Left ventricle myocardium inferior (tissue), 1 donor: ENCODE measurements around the gene VAPB. TPM values are rescaled to one million over a fixed set of nuclear protein-coding genes. Genes with fewer than 3 reads are reported as not detected.
"Not testable (repeated sequence)": the region's sequence is repeated elsewhere in the genome, so short reads cannot be mapped to it uniquely, and the experiment has no call there.

Source experiments
- DNase-seq: peaks from one replicate; pipeline ENCODE4 v3.0.0-alpha.2; 2020
- H3K27ac ChIP-seq: fragments of 200-600 bp; replicated peaks from 2 replicates; pipeline ENCODE4 v1.8.0; 2021
- H3K27me3 ChIP-seq: fragments of 200-600 bp; 2 replicates; pipeline ENCODE4 v1.8.0; 2021; ENCODE audit warnings: low read depth
- H3K36me3 ChIP-seq: fragments of 200-600 bp; 2 replicates; pipeline ENCODE4 v1.8.0; 2021
- H3K4me1 ChIP-seq: fragments of 200-600 bp; 2 replicates; pipeline ENCODE4 v1.8.0; 2021
- H3K4me3 ChIP-seq: fragments of 200-600 bp; 2 replicates; pipeline ENCODE4 v1.8.0; 2021; ENCODE audit warnings: mild to moderate bottlenecking, moderate library complexity
- H3K9me3 ChIP-seq: fragments of 200-600 bp; replicated peaks from 2 replicates; pipeline ENCODE4 v1.8.0; 2021
- intact Hi-C: fragments of 100-400 bp; cut with micrococcal nuclease; formaldehyde crosslinking; loops from one replicate; pipeline ENCODE4 v1.11.0; 2022
- total RNA-seq: library from RNA; stranded (reverse); fragmentation: NEBNext Ultra II Directional; extraction: Animal tissue kit (Norgen Biotek cat#: 25700); gene quantifications from one replicate; pipeline ENCODE4 v1.2.1, GENCODE V29; 2021
- TF ChIP-seq, protein P1 (sequence below): fragments of 200-600 bp; IDR thresholded peaks from 2 replicates; pipeline ENCODE4 v1.8.0; 2021; ENCODE audit warnings: antibody characterized with exemption, mild to moderate bottlenecking, borderline replicate concordance
- donor health status: DM: no; HTN: yes; CAD: no; lungs with severe emphysema.

VAPB gene
- total RNA-seq, 1 donor from 2014 or later, result 72.6 TPM

DNA sequence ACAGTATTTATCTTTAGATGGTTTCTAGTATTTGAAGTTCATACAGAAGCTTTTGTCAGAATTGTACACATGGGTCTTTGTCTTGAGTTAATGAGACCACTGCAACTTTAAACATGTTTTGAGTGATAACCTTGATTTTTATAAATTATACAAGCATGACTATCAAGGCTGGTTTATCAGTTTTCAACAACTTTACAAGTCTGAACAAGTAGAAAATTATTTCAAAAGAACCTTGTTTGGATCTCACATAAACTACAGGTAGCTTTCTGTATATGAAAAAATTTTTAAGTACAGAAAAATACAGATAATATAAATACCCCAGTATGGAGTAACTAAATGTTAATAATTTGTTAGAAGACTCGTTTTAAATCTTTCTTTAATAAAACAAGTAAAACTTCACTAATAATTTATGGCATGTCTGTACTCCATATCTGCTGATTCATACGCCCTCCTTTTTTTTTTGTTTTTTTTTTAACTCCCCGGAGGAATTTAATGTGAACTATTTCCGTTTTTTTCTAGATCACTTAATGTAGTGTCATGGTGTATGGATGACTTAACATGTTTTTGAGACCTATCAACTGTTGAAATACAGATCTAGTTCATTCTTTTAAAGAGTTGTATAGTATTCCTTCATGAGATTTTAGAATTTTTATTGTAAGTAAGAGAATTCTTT is 18.3 kb downstream of the VAPB start:
- TF ChIP-seq, protein P1, sequence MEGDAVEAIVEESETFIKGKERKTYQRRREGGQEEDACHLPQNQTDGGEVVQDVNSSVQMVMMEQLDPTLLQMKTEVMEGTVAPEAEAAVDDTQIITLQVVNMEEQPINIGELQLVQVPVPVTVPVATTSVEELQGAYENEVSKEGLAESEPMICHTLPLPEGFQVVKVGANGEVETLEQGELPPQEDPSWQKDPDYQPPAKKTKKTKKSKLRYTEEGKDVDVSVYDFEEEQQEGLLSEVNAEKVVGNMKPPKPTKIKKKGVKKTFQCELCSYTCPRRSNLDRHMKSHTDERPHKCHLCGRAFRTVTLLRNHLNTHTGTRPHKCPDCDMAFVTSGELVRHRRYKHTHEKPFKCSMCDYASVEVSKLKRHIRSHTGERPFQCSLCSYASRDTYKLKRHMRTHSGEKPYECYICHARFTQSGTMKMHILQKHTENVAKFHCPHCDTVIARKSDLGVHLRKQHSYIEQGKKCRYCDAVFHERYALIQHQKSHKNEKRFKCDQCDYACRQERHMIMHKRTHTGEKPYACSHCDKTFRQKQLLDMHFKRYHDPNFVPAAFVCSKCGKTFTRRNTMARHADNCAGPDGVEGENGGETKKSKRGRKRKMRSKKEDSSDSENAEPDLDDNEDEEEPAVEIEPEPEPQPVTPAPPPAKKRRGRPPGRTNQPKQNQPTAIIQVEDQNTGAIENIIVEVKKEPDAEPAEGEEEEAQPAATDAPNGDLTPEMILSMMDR, result no peak
- H3K4me1 ChIP-seq, result peaks cover 81% of the 10 kb centered on the region
- intact Hi-C loops, result no loop called here

DNA sequence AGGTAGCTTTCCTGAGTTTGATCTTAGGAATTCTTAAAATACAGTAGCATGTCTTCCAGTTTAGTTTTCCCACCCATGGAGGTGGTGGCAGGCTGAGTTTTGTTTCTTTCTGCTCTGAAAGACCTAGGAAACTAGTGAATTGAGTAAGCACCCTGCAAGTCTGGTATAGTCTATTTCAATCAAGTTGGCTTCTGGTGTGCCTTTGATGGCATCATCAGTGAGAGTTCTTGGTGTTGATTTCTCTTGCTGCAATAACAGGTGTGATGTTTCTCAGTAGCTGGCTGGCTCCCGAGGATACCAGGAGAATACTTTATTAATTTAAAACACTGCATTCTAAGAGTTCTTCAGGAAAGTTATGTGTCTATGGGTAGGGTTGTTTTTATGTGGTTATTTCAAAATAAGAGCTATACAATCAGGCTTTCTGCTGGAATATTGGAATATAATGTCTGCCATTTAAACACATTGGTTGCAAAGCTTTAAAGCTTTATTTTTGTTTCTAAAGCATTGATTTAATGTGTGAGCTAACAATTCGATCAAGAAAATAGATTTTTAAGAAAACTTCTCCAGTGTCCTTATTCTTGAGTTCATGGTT is 19.0 kb downstream of the VAPB start:
- intact Hi-C loops, result no loop called here
- no peak for DNase-seq
- Histone ChIP-seq H3K27me3 (no peaks in the 10 kb centered on the region), H3K36me3 (no peaks in the 10 kb centered on the region), H3K27ac (peak overlapping the region; percentile 60), H3K9me3 (no peaks in the 10 kb centered on the region), H3K4me3 (no peak overlapping the region), H3K4me1 (peaks cover 79% of the 10 kb centered on the region)
- TF ChIP-seq, protein P1, result no peak

More for the DNA sequence above, 18.3 kb downstream of the VAPB start:
- H3K4me3 ChIP-seq, result no peak overlapping the region
- no peaks in the 10 kb centered on the region for H3K9me3 ChIP-seq
- peak overlapping the region; percentile 60 for H3K27ac ChIP-seq
- no peaks in the 10 kb centered on the region for H3K27me3 ChIP-seq
- H3K36me3 ChIP-seq, result no peaks in the 10 kb centered on the region
- DNase-seq, result no peak

DNA sequence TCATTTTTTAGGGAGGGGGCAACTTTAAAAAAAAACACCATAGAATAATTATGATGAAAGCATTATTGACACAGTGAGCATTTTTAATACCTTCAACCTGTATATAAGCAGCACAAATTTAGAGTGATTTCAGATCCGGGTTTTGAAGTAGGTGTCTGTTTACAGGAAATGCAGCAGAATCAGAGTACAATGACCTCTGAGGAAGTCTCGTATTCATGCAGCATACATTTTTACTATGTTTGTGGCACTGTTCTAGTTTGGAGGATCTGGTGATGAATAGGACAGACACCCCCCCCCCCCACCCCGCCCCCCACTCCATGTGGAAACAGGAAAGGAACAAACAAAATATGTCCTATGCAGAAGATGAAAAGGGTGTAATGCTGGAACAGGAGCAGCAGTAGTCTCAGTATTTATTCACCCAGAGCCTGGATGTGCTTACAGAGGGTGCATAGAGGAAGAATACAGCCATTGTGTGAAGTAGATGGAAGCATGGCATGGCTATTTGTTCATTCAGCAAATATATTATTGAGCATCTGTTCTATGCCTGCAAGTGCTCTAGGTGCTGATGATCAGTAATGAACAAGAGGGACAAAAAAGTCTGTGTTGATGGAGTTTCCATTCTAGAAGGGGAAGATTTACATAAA is 19.7 kb downstream of the VAPB start:
- no peaks in the 10 kb centered on the region for H3K36me3 ChIP-seq
- TF ChIP-seq, protein P1, result no peak
- DNase-seq, result no peak
- intact Hi-C loops, result no loop called here
- no peaks in the 10 kb centered on the region for H3K27me3 ChIP-seq
- H3K9me3 ChIP-seq, result no peaks in the 10 kb centered on the region
- no peak overlapping the region for H3K4me3 ChIP-seq
- H3K4me1 ChIP-seq, result peaks cover 72% of the 10 kb centered on the region
- peak overlapping the region; percentile 60 for H3K27ac ChIP-seq

DNA sequence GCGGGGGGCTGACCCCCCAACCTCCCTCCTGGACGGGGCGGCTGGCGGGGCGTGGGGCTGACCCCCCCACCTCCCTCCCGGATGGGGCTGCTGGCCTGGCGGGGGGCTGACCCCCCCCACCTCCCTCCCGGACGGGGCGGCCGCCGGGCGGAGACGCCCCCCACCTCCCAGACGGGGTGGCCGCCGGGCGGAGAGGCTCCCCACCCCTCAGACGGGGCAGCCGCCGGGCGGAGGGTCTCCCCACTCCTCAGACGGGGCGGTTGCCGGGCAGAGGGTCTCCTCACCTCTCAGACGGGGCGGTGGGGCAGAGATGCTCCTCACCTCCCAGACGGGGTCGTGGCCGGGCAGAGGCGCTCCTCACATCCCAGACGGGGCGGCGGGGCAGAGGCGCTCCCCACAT is 25.2 kb downstream of the VAPB start:
- H3K36me3 ChIP-seq, H3K4me3 ChIP-seq, DNase-seq, intact Hi-C loops, H3K27me3 ChIP-seq, H3K27ac ChIP-seq, H3K9me3 ChIP-seq: not testable (repeated sequence)
- peaks cover 40% of the 10 kb centered on the region for H3K4me1 ChIP-seq

DNA sequence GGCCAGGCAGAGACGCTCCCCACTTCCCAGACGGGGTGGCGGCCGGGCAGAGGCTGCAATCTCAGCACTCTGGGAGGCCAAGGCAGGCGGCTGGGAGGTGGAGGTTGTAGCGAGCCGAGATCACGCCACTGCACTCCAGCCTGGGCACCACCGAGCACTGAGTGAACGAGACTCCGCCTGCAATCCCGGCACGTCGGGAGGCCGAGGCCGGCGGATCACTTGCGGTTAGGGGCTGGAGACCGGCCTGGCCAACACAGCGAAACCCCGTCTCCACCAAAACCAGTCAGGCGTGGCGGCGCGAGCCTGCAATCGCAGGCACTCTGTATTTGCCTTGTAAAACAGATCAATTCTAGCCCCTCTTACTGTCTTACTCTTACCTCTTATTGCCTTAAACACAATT is 25.8 kb downstream of the VAPB start:
- DNase-seq, intact Hi-C loops, H3K36me3 ChIP-seq: not testable (repeated sequence)

DNA sequence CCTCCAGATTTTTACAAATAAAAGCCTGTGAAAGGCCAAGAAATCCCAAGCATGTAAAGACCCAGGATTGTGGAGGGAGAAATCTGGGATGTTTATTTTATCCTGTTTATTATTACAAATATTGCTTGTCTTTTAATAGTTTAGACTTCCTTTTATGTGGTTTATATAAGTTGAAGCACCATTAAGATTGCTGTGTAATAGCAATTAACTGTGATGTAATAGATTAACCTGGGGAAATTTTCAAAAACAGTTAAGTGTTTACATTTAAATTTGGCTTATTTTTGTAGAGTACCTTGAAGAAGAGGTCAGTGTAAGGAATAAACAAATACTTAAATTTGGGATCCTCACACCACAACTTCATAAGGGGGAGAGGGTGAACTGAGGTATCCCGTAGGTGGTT is 27.0 kb downstream of the VAPB start:
- H3K9me3 ChIP-seq, result no peaks in the 10 kb centered on the region
- no peak overlapping the region for H3K4me3 ChIP-seq
- H3K4me1 ChIP-seq, result peaks cover 23% of the 10 kb centered on the region
- intact Hi-C loops, result no loop called here
- H3K27ac ChIP-seq, result no peak overlapping the region
- peaks cover 20% of the 10 kb centered on the region for H3K36me3 ChIP-seq
- no peaks in the 10 kb centered on the region for H3K27me3 ChIP-seq
- DNase-seq, result no peak
- TF ChIP-seq, protein P1, result no peak

More for the DNA sequence above, 25.8 kb downstream of the VAPB start:
- peaks cover 34% of the 10 kb centered on the region for H3K4me1 ChIP-seq
- H3K27ac ChIP-seq, H3K27me3 ChIP-seq, H3K9me3 ChIP-seq, H3K4me3 ChIP-seq: not testable (repeated sequence)
